ENCODE data around the gene PRKCI. TPM values are rescaled to one million over a fixed set of nuclear protein-coding genes. Genes with fewer than 3 reads are reported as not detected.

The PRKCI gene
- total RNA-seq, 1 experiment from 2014 or later = 25.2 TPM

- TF ChIP-seq EZH2phosphoT487 (IDR thresholded peaks at IDR 0.05; ENCODE audit: borderline replicate concordance) (no peak), SRF (IDR thresholded peaks at IDR 0.05; ENCODE audit: low read depth) (no peak), ELF1 (IDR thresholded peaks at IDR 0.05; ENCODE audit: borderline replicate concordance, low read depth) (no peak), CTCF (IDR thresholded peaks at IDR 0.05 in 2 of 3, conservative IDR thresholded peaks at IDR 0.05 in 1 of 3; ENCODE audit: borderline replicate concordance in 1 of 3, insufficient read depth in 1 of 3, low read depth in 2 of 3, low read length in 2 of 3) (no peak), RAD21 (IDR thresholded peaks at IDR 0.05; ENCODE audit: low read depth) (no peak), EZH2 (IDR thresholded peaks at IDR 0.05) (no peak), TCF7L2 (IDR thresholded peaks at IDR 0.05; ENCODE audit: borderline replicate concordance, extremely low read depth, insufficient read depth, insufficient read length) (no peak)
These were observed 25.7 kb downstream of the PRKCI start (continued) for GRCh38 chr3:170247875-170248274.

- Histone ChIP-seq H3K27ac (ENCODE audit: low read depth, low read length) (no peak overlapping the region), H3K9me2 (ENCODE audit: insufficient read depth) (no peaks in the 10 kb centered on the region), H4K20me1 (ENCODE audit: insufficient read depth) (no peaks in the 10 kb centered on the region), H3K4me1 (ENCODE audit: control insufficient read depth in 1 of 2, insufficient read depth in 2 of 2, low read length in 2 of 2) (peaks cover 16 to 32% of the 10 kb centered on the region in 2 experiments), H3K79me2 (ENCODE audit: insufficient read depth, low read length) (peaks cover 27% of the 10 kb centered on the region), H3K4me3 (replicated peaks in 1 of 2; ENCODE audit: low read depth in 1 of 2, low read length in 2 of 2) (no peak overlapping the region), H3K9me3 (ENCODE audit: control insufficient read depth in 1 of 2, insufficient read depth in 1 of 2, low read depth in 1 of 2, low read length in 2 of 2) (no peaks in the 10 kb centered on the region), H3K27me3 (ENCODE audit: insufficient read depth, low read length) (no peaks in the 10 kb centered on the region), H3K9ac (ENCODE audit: low read length) (no peak overlapping the region), H3K36me3 (ENCODE audit: control insufficient read depth in 1 of 2, insufficient read depth in 2 of 2, low read length in 2 of 2) (no peaks in the 10 kb centered on the region), H3K4me2 (ENCODE audit: low read length) (no peak overlapping the region), H2AFZ (ENCODE audit: low read depth, low read length, poor library complexity, severe bottlenecking) (no peak overlapping the region)
- intact Hi-C loops (cut with micrococcal nuclease) = no loop called here
- ATAC-seq (no peak), DNase-seq (ENCODE audit: low read depth, low spot score) (no peak)
- CTCF ChIA-PET = no interaction called here
- TF ChIP-seq CEBPB (IDR thresholded peaks at IDR 0.05; ENCODE audit: low read depth) (no peak), ELF1 (IDR thresholded peaks at IDR 0.05; ENCODE audit: borderline replicate concordance, low read depth) (no peak), RAD21 (IDR thresholded peaks at IDR 0.05; ENCODE audit: low read depth) (no peak), ZFX (IDR thresholded peaks at IDR 0.05) (no peak), EGR1 (IDR thresholded peaks at IDR 0.05; ENCODE audit: low read depth) (no peak), SP1 (IDR thresholded peaks at IDR 0.05; ENCODE audit: low read depth) (no peak), SRF (IDR thresholded peaks at IDR 0.05; ENCODE audit: low read depth) (no peak), TCF7L2 (IDR thresholded peaks at IDR 0.05; ENCODE audit: borderline replicate concordance, extremely low read depth, insufficient read depth, insufficient read length) (no peak), EZH2 (IDR thresholded peaks at IDR 0.05) (no peak), MAX (IDR thresholded peaks at IDR 0.05) (no peak), ATF3 (IDR thresholded peaks at IDR 0.05) (no peak), YY1 (IDR thresholded peaks at IDR 0.05; ENCODE audit: extremely low read depth, insufficient replicate concordance, low read depth, low read length) (no peak), POLR2A (IDR thresholded peaks at IDR 0.05; ENCODE audit: borderline replicate concordance, extremely low read depth, insufficient read depth, insufficient read length) (no peak), JUND (IDR thresholded peaks at IDR 0.05) (no peak), FOSL1 (IDR thresholded peaks at IDR 0.05; ENCODE audit: low read depth) (no peak), SIN3A (IDR thresholded peaks at IDR 0.05; ENCODE audit: low read depth) (no peak), CTCF (IDR thresholded peaks at IDR 0.05 in 2 of 3, conservative IDR thresholded peaks at IDR 0.05 in 1 of 3; ENCODE audit: borderline replicate concordance in 1 of 3, insufficient read depth in 1 of 3, low read depth in 2 of 3, low read length in 2 of 3) (no peak), EZH2phosphoT487 (IDR thresholded peaks at IDR 0.05; ENCODE audit: borderline replicate concordance) (no peak), ZBTB33 (IDR thresholded peaks at IDR 0.05; ENCODE audit: extremely low read depth, insufficient replicate concordance, low read length) (no peak)
- no TSS peak for BruUV-seq (replicated peaks)
- RAD21 ChIA-PET (ENCODE audit: low non-redundant PET in 1 of 2, low total read pairs in 2 of 2, uncharacterized antibody in 2 of 2, unreplicated experiment in 2 of 2) = no interaction called here
- POLR2A ChIA-PET = no interaction called here
These were observed 34.4 kb downstream of the PRKCI start for GRCh38 chr3:170256597-170256996.

Measured in HCT116 (cell line).